Measurements from ENCODE around the gene INHBE.
"Not testable (repeated sequence)": the region's sequence is repeated elsewhere in the genome, so short reads cannot be mapped to it uniquely, and the experiment has no call there.

INHBE gene

DNA sequence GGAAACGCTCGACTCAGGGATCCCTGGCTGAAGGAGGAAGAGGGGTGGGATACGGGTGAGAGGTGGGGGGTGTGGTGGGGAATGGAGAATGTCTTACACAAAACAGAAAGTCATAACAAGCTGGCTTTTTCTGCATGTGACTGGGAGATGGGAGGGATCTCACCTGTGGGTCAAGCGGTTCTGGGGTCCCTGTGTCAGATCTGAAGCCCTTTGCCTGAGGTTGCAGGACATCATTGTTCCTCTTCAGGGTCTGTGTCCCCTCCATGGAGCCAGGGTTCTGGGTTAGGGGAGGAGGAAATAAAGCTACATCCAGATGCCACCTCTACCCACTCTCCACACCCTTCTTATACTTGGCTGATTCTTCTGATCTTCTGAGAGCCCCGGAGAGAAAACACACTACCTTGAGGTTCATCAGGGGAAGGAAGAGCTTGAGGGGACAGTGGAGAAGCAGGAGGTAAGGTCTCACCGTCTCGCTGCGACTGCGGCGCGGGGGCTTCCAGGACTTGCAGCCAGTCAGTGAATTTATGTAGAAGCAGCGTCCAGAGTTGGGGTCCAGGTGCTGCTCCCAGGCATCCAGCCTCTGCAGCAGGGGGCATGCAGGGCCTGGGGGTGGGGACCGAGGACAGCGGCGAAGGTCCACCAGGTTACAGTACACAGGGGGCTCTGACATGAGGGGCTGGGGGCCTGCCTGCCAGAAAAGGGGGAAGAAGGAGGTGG lies 22.0 kb downstream of the INHBE start:
- no peak for DNase-seq

DNA sequence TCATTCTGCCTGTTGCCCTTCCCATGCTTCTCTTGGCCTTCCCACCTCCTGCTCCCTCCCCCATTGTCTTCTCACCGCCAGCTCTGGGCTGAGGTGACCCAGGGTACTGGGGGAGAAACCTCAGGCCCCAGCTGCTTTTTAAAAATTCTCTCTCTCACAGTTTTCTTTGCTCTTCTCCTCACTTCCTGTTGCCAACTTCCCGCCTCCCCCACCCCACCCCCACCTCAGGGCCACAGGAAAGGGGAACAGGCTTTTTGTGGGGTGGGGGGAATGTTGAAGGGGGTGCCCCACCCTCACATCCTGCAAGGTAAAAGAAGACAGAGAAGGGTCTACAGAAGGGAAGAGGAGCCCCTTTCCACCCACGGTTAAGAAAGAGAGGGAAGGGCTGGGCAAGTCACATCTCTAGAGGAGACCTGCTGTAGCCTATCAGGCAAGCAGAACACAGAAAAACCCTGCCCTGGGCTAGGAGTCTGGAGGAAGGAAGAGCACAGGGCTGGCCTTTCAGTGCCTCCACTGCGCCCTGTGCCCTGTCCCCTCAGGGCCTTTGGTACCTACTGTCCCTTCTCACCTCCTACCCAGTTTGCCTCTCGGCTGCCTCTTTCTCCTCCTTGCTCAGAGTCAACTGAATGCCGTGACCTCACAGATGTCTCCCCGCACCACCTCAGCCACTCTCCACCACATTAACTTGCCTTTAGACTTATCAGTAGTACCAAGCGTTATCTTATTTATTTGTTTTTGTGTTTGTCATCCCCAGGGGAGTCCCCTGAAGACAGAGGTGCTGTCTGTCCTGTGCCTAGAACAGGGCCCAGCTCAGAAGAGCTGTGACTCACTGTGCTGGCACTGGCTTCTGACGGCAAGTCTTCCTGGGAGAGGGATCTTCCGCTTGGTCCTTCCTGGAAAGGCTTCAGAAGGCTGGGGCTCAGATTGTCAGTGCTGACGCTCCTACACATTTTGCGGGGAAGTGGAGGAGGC lies 22.9 kb downstream of the INHBE start:
- DNase-seq = no peak

GRCh38 chr12:57479043-57479375 lies 23.9 kb downstream of the INHBE start:
- no peak for DNase-seq

- no peak for DNase-seq
Measured at GRCh38 chr12:57479376-57480115, 24.4 kb downstream of the INHBE start, which contains the start of gene ARHGAP9. Gene ARHGAP9, minus strand, starts transcription at chr12:57479866. Its CDS starts 460 bp downstream, at chr12:57479406.

DNA sequence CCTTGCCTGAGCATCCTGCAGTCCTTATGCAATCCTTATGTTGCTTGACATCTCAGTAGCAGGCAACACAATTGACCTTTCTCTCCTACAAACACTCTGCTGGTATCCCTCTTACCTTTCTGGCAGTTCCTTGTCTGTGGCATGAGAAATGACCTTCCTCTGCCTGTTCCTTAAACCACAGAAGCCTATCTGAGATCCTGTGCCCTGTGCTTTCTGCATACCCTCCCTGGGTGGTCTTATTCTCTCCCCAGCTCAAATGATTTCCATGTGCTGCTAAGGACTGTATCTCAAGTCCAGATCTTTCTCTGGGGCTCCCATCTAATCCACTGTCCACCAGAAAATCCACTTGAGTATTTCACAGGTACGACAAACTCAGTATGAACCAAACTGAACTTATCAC lies 26.6 kb downstream of the INHBE start:
- DNase-seq = no peak

- DNase-seq = no peak
Measured at GRCh38 chr12:57483466-57483865, 28.4 kb downstream of the INHBE start.

GRCh38 chr12:57485695-57486094 lies 30.6 kb downstream of the INHBE start:
- DNase-seq = no peak

GRCh38 chr12:57487055-57487596 lies 32.0 kb downstream of the INHBE start:
- DNase-seq = no peak

DNA sequence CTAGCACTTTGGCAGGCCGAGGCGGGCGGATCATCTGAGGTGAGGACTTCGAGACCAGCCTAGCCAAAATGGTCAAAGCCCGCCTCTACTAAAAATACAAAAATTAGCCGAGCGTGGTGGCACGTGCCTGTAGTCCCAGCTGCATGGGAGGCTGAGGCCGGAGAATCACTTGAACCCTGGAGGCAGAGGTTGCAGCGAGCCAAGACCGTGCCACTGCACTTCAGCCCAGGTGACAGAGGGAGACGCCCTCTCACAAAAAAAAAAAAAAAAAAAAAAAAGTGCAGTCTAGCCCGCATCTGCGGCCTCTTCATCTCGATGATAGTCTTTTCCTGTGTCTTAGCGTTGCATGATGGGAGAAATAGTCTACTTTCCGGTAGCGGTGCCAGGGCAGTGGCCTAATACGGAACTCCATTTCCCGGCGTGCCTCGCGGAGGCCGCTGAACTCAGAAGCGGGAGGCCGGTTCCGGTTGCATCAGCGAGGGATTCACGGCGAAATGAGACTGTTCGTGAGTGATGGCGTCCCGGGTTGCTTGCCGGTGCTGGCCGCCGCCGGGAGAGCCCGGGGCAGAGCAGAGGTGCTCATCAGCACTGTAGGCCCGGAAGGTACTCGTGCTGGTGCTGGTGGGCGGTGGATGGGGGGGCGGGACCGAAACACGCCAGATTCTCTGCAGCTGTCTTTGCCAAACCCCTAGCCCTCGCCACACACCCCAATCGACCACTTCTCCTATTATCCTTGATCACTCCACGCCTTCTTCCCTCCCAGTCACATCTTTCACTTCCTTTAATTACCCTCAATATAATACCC lies 32.7 kb downstream of the INHBE start, which contains the start of gene MARS1:
MARS1 (plus strand) TSS at position 472 of the 805 bp plus-strand sequence; CDS start at position 495, 23 bp downstream.
- peak; percentile 93 for DNase-seq

- no peak for DNase-seq
Measured at GRCh38 chr12:57488402-57489156, 33.5 kb downstream of the INHBE start.

DNA sequence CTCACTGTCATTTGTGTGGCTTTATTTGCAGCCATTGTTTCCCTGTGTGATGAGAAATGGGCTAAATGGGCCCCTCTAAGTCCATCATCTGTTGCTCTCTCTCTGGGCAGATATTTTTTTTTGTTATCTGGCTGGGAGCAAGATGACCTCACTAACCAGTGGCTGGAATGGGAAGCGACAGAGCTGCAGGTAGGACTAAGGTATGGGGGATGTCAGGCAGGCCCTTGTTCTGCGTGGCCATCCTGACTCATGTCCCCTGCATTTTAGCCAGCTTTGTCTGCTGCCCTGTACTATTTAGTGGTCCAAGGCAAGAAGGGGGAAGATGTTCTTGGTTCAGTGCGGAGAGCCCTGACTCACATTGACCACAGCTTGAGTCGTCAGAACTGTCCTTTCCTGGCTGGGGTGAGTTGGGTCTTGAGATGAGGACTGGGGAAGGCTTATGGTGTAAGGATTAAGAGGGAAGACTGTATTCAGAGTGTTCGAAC lies 34.1 kb downstream of the INHBE start:
- no peak for DNase-seq

DNA sequence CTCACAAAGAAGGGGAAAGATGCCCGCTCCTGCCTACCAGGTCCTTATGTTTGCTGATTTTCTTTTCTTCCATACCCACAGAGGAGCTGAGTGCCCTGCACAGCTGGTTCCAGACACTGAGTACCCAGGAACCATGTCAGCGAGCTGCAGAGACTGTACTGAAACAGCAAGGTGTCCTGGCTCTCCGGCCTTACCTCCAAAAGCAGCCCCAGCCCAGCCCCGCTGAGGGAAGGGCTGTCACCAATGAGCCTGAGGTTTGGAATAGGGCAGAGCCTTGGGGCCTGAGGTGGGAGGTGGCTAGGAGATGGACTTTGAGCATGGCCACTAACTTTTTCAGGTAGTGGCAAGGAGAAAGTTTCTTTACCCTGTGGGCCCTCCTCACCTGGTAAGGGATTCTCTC lies 35.0 kb downstream of the INHBE start:
- no peak for DNase-seq

- DNase-seq = no peak
Measured at GRCh38 chr12:57491393-57492280, 36.5 kb downstream of the INHBE start.

- DNase-seq = not testable (repeated sequence)
Measured at GRCh38 chr12:57495051-57495701, 40.1 kb downstream of the INHBE start.

- no peak for DNase-seq
Measured at GRCh38 chr12:57496822-57497221, 41.7 kb downstream of the INHBE start.

- DNase-seq = no peak
Measured at GRCh38 chr12:57497223-57498131, 42.4 kb downstream of the INHBE start.

- DNase-seq = no peak
Measured at GRCh38 chr12:57498132-57498502, 43.0 kb downstream of the INHBE start.

GRCh38 chr12:57498571-57498970 lies 43.5 kb downstream of the INHBE start:
- DNase-seq = no peak

Measured in NCI-H2029 treated with DMSO at 0.1 percent for 48 hours (cell line).